HepG2 (cell line): ENCODE measurements around the gene ITPK1. TPM values are rescaled to one million over a fixed set of nuclear protein-coding genes. Genes with fewer than 3 reads are reported as not detected.
A peak's percentile ranks its signal among the peaks of the same experiment; 100 is the strongest.

ENCODE experiments used
- BORCS8-MEF2B ChIP-seq: sonication (generic); formaldehyde crosslinking; IDR thresholded peaks from 2 replicates; pipeline ENCODE4 v1.8.0; 2022; ENCODE audit warnings: mild to moderate bottlenecking, missing genetic modification reagents
- CAMTA2 ChIP-seq: sonication (generic); formaldehyde crosslinking; IDR thresholded peaks from 2 replicates; pipeline ENCODE4 v1.4.0; 2020; ENCODE audit warnings: mild to moderate bottlenecking, missing genetic modification reagents, borderline replicate concordance
- ERF ChIP-seq: IDR thresholded peaks from 2 replicates; pipeline ENCODE4 v1.6.1; 2018; ENCODE audit warnings: missing biosample characterization, missing genetic modification reagents
- NFE2L1 ChIP-seq: sonication (generic); formaldehyde crosslinking; IDR thresholded peaks from 2 replicates; pipeline ENCODE4 v1.4.0; 2020; ENCODE audit warnings: missing genetic modification reagents, mild to moderate bottlenecking, borderline replicate concordance
- NR2F6 ChIP-seq, 2 experiments: IDR thresholded peaks; 2 replicates each; pipeline ENCODE4 v1.6.1; 2016; ENCODE audit warnings: antibody characterized with exemption in 1 of 2, mild to moderate bottlenecking in 1 of 2
- RARA ChIP-seq: IDR thresholded peaks from 2 replicates; pipeline ENCODE4 v1.6.1; 2016; ENCODE audit warnings: missing genetic modification reagents, missing compliant biosample characterization
- REXO4 ChIP-seq: sonication (generic); formaldehyde crosslinking; IDR thresholded peaks from 2 replicates; pipeline ENCODE4 v1.8.0; 2022; ENCODE audit warnings: missing genetic modification reagents, mild to moderate bottlenecking, borderline replicate concordance
- SOX6 ChIP-seq, 2 experiments: fragments of 450-650 bp in 1 of 2; sonication (generic) in 1 of 2; formaldehyde crosslinking in 1 of 2; IDR thresholded peaks; 2 replicates each; pipeline versions ENCODE4 v1.4.0 to v1.6.1; 2017 to 2020; ENCODE audit warnings: antibody characterized with exemption in 1 of 2, mild to moderate bottlenecking in 1 of 2, missing genetic modification reagents in 1 of 2
- ZEB1 ChIP-seq: IDR thresholded peaks from 2 replicates; pipeline ENCODE4 v1.6.1; 2012; ENCODE audit warnings: mild to moderate bottlenecking, low read depth, inconsistent platforms; ENCODE audit not compliant: insufficient replicate concordance
- ZMYM3 ChIP-seq: sonication (generic); formaldehyde crosslinking; IDR thresholded peaks from 2 replicates; pipeline ENCODE4 v1.5.1; 2020; ENCODE audit warnings: mild to moderate bottlenecking, missing genetic modification reagents
- ZNF570 ChIP-seq: sonication (generic); formaldehyde crosslinking; IDR thresholded peaks from 2 replicates; pipeline ENCODE4 v1.4.0; 2020; ENCODE audit warnings: mild to moderate bottlenecking, missing genetic modification reagents, borderline replicate concordance
- ZNF660 ChIP-seq: sonication (generic); formaldehyde crosslinking; IDR thresholded peaks from 2 replicates; pipeline ENCODE4 v1.5.1; 2020; ENCODE audit warnings: mild to moderate bottlenecking, low read depth, missing genetic modification reagents, borderline replicate concordance
- ZNF672 ChIP-seq: sonication (generic); formaldehyde crosslinking; IDR thresholded peaks from 2 replicates; pipeline ENCODE4 v1.8.1; 2022; ENCODE audit warnings: missing genetic modification reagents
- polyA plus RNA-seq, 8 experiments: library from polyadenylated mRNA; depleted of rRNA in 3 of 8; stranded (reverse) in 7 of 8; unstranded in 1 of 8; fragments of >200 nt; fragmentation: Illumina TruSeq in 4 of 8; extraction: Trizol in 4 of 8; gene quantifications; 2 replicates each; pipeline versions ENCODE4 v1.2.1 to v1.2.3, GENCODE V29; 2011 to 2016; ENCODE audit warnings: low read depth in 4 of 8, missing spikeins in 1 of 8, mixed read lengths in 1 of 8; ENCODE audit not compliant: insufficient read depth in 1 of 8
- total RNA-seq, 5 experiments: library from RNA; depleted of rRNA; stranded (reverse); fragments of >200 nt; fragmentation: Illumina TruSeq; extraction: Trizol; gene quantifications; 2 replicates each; pipeline ENCODE4 v1.2.3, GENCODE V29; 2016; ENCODE audit warnings: low read depth in 1 of 5
- TF ChIP-seq, protein P1 (sequence below), 2 experiments: fragments of 450-650 bp in 1 of 2; sonication (generic) in 1 of 2; formaldehyde crosslinking in 1 of 2; IDR thresholded peaks; 2 replicates each; pipeline versions ENCODE4 v1.6.1 to v1.8.0; 2016 to 2022; ENCODE audit warnings: antibody characterized with exemption in 1 of 2, mild to moderate bottlenecking in 1 of 2, missing genetic modification reagents in 1 of 2
- TF ChIP-seq, protein P2 (sequence below): IDR thresholded peaks from 2 replicates; pipeline ENCODE4 v1.4.0; 2020; ENCODE audit warnings: mild to moderate bottlenecking, missing genetic modification reagents

The ITPK1 gene
- total and polyA plus RNA-seq, 2 of the 13 experiments (the other 11 are each of a cell fraction or from before 2014, with no cell fraction given), result 20.5 to 47.5 TPM

DNA sequence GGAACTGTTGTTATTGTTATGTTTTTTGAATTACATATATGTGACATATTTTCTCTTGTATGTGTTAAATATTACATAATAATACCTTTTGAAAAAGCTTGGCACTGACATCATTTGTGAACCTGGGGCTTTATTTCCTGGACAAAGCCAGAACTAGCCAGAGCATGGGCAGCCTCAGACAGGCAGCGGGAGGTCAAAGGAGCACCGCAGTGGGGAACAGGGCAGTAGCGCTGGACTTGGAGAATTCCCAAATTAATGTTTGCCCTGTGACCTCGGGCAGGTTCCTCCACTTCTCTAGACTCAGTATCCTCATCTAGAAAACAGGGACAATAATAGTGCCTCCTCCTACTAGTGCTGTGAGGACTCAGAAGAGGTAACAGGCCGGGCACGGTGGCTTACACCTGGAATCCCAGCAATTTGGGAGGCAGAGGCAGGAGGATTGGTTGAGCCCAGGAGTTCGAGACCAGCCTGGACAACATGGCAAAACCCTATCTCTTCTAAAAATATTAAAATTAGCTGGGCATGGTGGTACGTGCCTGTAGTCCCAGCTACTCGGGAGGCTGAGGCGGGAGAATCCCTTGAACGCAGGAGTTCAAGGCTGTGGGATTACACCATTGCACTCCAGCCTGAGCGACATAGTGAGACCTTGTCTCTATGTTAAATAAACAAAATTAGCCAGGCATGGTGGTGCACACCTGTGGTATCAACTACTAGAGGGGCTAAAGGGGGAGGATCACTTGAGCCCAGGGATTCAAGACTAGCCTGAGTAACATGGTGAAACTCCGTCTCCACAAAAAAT, 27.3 kb upstream of the ITPK1 start (continued):
- TF ChIP-seq, protein P1, sequence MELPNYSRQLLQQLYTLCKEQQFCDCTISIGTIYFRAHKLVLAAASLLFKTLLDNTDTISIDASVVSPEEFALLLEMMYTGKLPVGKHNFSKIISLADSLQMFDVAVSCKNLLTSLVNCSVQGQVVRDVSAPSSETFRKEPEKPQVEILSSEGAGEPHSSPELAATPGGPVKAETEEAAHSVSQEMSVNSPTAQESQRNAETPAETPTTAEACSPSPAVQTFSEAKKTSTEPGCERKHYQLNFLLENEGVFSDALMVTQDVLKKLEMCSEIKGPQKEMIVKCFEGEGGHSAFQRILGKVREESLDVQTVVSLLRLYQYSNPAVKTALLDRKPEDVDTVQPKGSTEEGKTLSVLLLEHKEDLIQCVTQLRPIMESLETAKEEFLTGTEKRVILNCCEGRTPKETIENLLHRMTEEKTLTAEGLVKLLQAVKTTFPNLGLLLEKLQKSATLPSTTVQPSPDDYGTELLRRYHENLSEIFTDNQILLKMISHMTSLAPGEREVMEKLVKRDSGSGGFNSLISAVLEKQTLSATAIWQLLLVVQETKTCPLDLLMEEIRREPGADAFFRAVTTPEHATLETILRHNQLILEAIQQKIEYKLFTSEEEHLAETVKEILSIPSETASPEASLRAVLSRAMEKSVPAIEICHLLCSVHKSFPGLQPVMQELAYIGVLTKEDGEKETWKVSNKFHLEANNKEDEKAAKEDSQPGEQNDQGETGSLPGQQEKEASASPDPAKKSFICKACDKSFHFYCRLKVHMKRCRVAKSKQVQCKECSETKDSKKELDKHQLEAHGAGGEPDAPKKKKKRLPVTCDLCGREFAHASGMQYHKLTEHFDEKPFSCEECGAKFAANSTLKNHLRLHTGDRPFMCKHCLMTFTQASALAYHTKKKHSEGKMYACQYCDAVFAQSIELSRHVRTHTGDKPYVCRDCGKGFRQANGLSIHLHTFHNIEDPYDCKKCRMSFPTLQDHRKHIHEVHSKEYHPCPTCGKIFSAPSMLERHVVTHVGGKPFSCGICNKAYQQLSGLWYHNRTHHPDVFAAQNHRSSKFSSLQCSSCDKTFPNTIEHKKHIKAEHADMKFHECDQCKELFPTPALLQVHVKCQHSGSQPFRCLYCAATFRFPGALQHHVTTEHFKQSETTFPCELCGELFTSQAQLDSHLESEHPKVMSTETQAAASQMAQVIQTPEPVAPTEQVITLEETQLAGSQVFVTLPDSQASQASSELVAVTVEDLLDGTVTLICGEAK (IDR thresholded peaks at IDR 0.05), result no peak
- TF ChIP-seq, protein P1 (CRISPR knock-in tag; IDR thresholded peaks at IDR 0.05), result no peak
- no peak for TF ChIP-seq BORCS8-MEF2B
- no peak for TF ChIP-seq ZNF660
- TF ChIP-seq, protein P2, sequence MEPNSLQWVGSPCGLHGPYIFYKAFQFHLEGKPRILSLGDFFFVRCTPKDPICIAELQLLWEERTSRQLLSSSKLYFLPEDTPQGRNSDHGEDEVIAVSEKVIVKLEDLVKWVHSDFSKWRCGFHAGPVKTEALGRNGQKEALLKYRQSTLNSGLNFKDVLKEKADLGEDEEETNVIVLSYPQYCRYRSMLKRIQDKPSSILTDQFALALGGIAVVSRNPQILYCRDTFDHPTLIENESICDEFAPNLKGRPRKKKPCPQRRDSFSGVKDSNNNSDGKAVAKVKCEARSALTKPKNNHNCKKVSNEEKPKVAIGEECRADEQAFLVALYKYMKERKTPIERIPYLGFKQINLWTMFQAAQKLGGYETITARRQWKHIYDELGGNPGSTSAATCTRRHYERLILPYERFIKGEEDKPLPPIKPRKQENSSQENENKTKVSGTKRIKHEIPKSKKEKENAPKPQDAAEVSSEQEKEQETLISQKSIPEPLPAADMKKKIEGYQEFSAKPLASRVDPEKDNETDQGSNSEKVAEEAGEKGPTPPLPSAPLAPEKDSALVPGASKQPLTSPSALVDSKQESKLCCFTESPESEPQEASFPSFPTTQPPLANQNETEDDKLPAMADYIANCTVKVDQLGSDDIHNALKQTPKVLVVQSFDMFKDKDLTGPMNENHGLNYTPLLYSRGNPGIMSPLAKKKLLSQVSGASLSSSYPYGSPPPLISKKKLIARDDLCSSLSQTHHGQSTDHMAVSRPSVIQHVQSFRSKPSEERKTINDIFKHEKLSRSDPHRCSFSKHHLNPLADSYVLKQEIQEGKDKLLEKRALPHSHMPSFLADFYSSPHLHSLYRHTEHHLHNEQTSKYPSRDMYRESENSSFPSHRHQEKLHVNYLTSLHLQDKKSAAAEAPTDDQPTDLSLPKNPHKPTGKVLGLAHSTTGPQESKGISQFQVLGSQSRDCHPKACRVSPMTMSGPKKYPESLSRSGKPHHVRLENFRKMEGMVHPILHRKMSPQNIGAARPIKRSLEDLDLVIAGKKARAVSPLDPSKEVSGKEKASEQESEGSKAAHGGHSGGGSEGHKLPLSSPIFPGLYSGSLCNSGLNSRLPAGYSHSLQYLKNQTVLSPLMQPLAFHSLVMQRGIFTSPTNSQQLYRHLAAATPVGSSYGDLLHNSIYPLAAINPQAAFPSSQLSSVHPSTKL (CRISPR knock-in tag), result peak; percentile 55
- TF ChIP-seq RARA (CRISPR knock-in tag), result peak; percentile 79
- TF ChIP-seq SOX6 (IDR thresholded peaks at IDR 0.05), result no peak
- TF ChIP-seq SOX6 (CRISPR knock-in tag; IDR thresholded peaks at IDR 0.05), result peak; percentile 46; the same call in 1 of the 2 replicates
- no peak for TF ChIP-seq ZNF570 (CRISPR knock-in tag)
- TF ChIP-seq NR2F6 (IDR thresholded peaks at IDR 0.05), result peak; percentile 43
- peak; percentile 65 for TF ChIP-seq NR2F6 (CRISPR knock-in tag; IDR thresholded peaks at IDR 0.05)
- no peak for TF ChIP-seq ZEB1
- no peak for TF ChIP-seq ZNF672
- TF ChIP-seq CAMTA2 (CRISPR knock-in tag), result no peak
- 0 out of 2 replicates have a peak, but pooled peaks have one; percentile 44 for TF ChIP-seq ERF
- peak; percentile 78 for TF ChIP-seq ZMYM3 (CRISPR knock-in tag)
- TF ChIP-seq REXO4, result no peak
- TF ChIP-seq NFE2L1 (CRISPR knock-in tag), result no peak
